Measurements from ENCODE around the gene CYP20A1.
"Not testable (repeated sequence)": the region's sequence is repeated elsewhere in the genome, so short reads cannot be mapped to it uniquely, and the experiment has no call there.

The CYP20A1 gene

GRCh38 chr2:203246646-203247045 lies 7.8 kb downstream of the CYP20A1 start:
- no peak for TF ChIP-seq CTCF (IDR thresholded peaks at IDR 0.05; ENCODE audit: low read depth, low read length, missing control alignments)
- in situ Hi-C loops (cut with HindIII; ENCODE audit: low sequenced_read_pairs): no loop called here

GRCh38 chr2:203252818-203253217 lies 14.0 kb downstream of the CYP20A1 start:
- no peak overlapping the region for H3K4me3 ChIP-seq (ENCODE audit: low read depth, low read length)
- in situ Hi-C loops (cut with HindIII; ENCODE audit: low sequenced_read_pairs): no loop called here
- TF ChIP-seq CTCF (IDR thresholded peaks at IDR 0.05; ENCODE audit: low read depth, low read length, missing control alignments): no peak
- no peak for DNase-seq (ENCODE audit: low read depth)

More at GRCh38 chr2:203246646-203247045, 7.8 kb downstream of the CYP20A1 start:
- no peak overlapping the region for H3K4me3 ChIP-seq (ENCODE audit: low read depth, low read length)
- no peak for DNase-seq (ENCODE audit: low read depth)

- in situ Hi-C loops (cut with HindIII; ENCODE audit: low sequenced_read_pairs); DNase-seq (ENCODE audit: low read depth); H3K4me3 ChIP-seq (ENCODE audit: low read depth, low read length): not testable (repeated sequence)
Measured at GRCh38 chr2:203253422-203254095, 14.7 kb downstream of the CYP20A1 start.

GRCh38 chr2:203261326-203262159 lies 22.7 kb downstream of the CYP20A1 start:
- in situ Hi-C loops (cut with HindIII; ENCODE audit: low sequenced_read_pairs): no loop called here
- no peak for TF ChIP-seq CTCF (IDR thresholded peaks at IDR 0.05; ENCODE audit: low read depth, low read length, missing control alignments)
- H3K4me3 ChIP-seq (ENCODE audit: low read depth, low read length): no peak overlapping the region

GRCh38 chr2:203279288-203279687 lies 40.5 kb downstream of the CYP20A1 start:
- in situ Hi-C loops (cut with HindIII; ENCODE audit: low sequenced_read_pairs): no loop called here
- no peak for DNase-seq (ENCODE audit: low read depth)
- H3K4me3 ChIP-seq (ENCODE audit: low read depth, low read length): no peak overlapping the region
- TF ChIP-seq CTCF (IDR thresholded peaks at IDR 0.05; ENCODE audit: low read depth, low read length, missing control alignments): no peak

More at GRCh38 chr2:203261326-203262159, 22.7 kb downstream of the CYP20A1 start:
- DNase-seq (ENCODE audit: low read depth): no peak

- no peak for TF ChIP-seq CTCF (IDR thresholded peaks at IDR 0.05; ENCODE audit: low read depth, low read length, missing control alignments)
- in situ Hi-C loops (cut with HindIII; ENCODE audit: low sequenced_read_pairs): no loop called here
- no peak overlapping the region for H3K4me3 ChIP-seq (ENCODE audit: low read depth, low read length)
- DNase-seq (ENCODE audit: low read depth): peak; percentile 71
Measured at GRCh38 chr2:203280428-203281064, 41.7 kb downstream of the CYP20A1 start.
